Left lung (tissue), 10 donors: ENCODE data around the gene MRPL1. TPM values are rescaled to one million over a fixed set of nuclear protein-coding genes. Genes with fewer than 3 reads are reported as not detected.

Experiments used
- ATAC-seq: fragments of 200-7000 bp; cut with Tn5 transposase; one replicate; pipeline ENCODE4 v1.9.1; 2020; ENCODE audit warnings: moderate library complexity
- DNase-seq, 4 donors: peaks; one replicate each; pipeline ENCODE4 v3.0.0-alpha.2; 2013 to 2020
- H3K27ac ChIP-seq, 2 donors: fragments of 200-600 bp; sonication (generic) in 1 of 2; one replicate each; pipeline versions ENCODE4 v1.5.0 to v1.8.0; 2020 to 2021
- H3K27me3 ChIP-seq, 2 donors: fragments of 200-600 bp; sonication (generic) in 1 of 2; one replicate each; pipeline versions ENCODE4 v1.5.0 to v1.8.0; 2020 to 2021
- H3K36me3 ChIP-seq, 2 donors: fragments of 200-600 bp; sonication (generic) in 1 of 2; one replicate each; pipeline versions ENCODE4 v1.5.0 to v1.8.0; 2020 to 2021
- H3K4me1 ChIP-seq, 2 donors: fragments of 200-600 bp; one replicate each; pipeline ENCODE4 v1.8.0; 2021
- H3K4me3 ChIP-seq, 2 donors: fragments of 200-600 bp; sonication (generic) in 1 of 2; one replicate each; pipeline versions ENCODE4 v1.5.0 to v1.8.0; 2020 to 2021; ENCODE audit warnings: mild to moderate bottlenecking in 1 of 2
- H3K9me3 ChIP-seq, 2 donors: fragments of 200-600 bp; sonication (generic) in 1 of 2; one replicate each; pipeline versions ENCODE4 v1.5.0 to v1.8.0; 2020 to 2021
- intact Hi-C, 2 donors: fragments of 100-400 bp; cut with DNase I; formaldehyde crosslinking; loops; one replicate each; pipeline versions ENCODE4 v1.11.2 to v1.14.2; 2022
- polyA plus RNA-seq, 6 donors: library from polyadenylated mRNA; unstranded; fragments of 120-200 nt; gene quantifications; one replicate each; pipeline ENCODE4 v1.2.1, GENCODE V29; 2013; ENCODE audit not compliant: insufficient read length in 6 of 6
- total RNA-seq, 2 donors: library from RNA; stranded (reverse); fragmentation: NEBNext Ultra II Directional; extraction: Animal tissue kit (Norgen Biotek cat#: 25700); gene quantifications; one replicate each; pipeline ENCODE4 v1.2.1, GENCODE V29; 2021
- TF ChIP-seq, protein P1 (sequence below), 2 donors: fragments of 200-600 bp; sonication (generic) in 1 of 2; IDR thresholded peaks; one replicate each; pipeline versions ENCODE4 v1.5.0 to v1.8.0; 2021; ENCODE audit warnings: antibody characterized with exemption in 2 of 2
- donor health status: DM: no; HTN: yes; CAD: no.
- donor health status: DM: no; HTN: no; CAD: no.

MRPL1 gene
- total and polyA plus RNA-seq, 8 donors, result 19.2 to 55.6 (median 47.8) TPM

DNA sequence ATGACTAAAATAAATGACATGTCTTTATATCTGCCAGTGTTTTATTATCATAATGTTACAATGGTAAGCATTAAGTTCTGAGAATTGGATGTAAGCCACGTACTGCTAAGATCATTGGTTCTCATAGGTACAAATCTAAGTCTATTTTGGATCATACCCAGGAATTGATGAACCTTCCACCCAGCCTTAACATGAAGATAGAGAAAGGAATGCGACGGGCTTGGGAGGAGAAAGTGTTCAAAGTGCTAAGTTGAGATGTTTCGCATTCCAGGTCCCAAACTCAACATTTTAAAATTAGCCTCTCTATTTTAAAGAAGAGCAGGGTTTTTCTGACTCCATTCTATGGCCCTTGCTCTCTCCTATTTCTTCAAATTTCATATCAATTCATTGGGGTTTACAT is 139.6 kb downstream of the MRPL1 start:
- intact Hi-C loops, result no loop called here
- DNase-seq (no peak), ATAC-seq (no peak)
- Histone ChIP-seq H3K4me1 (no peaks in the 10 kb centered on the region), H3K27me3 (no peaks in the 10 kb centered on the region), H3K9me3 (no peaks in the 10 kb centered on the region), H3K4me3 (no peak overlapping the region), H3K36me3 (no peaks in the 10 kb centered on the region), H3K27ac (no peak overlapping the region)
- TF ChIP-seq, protein P1, sequence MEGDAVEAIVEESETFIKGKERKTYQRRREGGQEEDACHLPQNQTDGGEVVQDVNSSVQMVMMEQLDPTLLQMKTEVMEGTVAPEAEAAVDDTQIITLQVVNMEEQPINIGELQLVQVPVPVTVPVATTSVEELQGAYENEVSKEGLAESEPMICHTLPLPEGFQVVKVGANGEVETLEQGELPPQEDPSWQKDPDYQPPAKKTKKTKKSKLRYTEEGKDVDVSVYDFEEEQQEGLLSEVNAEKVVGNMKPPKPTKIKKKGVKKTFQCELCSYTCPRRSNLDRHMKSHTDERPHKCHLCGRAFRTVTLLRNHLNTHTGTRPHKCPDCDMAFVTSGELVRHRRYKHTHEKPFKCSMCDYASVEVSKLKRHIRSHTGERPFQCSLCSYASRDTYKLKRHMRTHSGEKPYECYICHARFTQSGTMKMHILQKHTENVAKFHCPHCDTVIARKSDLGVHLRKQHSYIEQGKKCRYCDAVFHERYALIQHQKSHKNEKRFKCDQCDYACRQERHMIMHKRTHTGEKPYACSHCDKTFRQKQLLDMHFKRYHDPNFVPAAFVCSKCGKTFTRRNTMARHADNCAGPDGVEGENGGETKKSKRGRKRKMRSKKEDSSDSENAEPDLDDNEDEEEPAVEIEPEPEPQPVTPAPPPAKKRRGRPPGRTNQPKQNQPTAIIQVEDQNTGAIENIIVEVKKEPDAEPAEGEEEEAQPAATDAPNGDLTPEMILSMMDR (IDR thresholded peaks at IDR 0.05), result no peak

Other genes with a start within 250 kb of the MRPL1 start
- gene CNOT6L, start 43.5 kb upstream of the MRPL1 start, total RNA-seq, result 10 to 100 TPM; 35.9 to 43.5 TPM
- gene CNOT6L, start 43.5 kb upstream of the MRPL1 start, polyA plus RNA-seq, result 10 to 100 TPM; 29.8 to 37.9 (median 32.4) TPM
- 10 to 100 TPM; 15.3 to 17.9 TPM for gene FRAS1, start 194.5 kb downstream of the MRPL1 start, total RNA-seq
- 10 to 100 TPM; 36.5 to 48.9 (median 43.4) TPM for gene FRAS1, start 194.5 kb downstream of the MRPL1 start, polyA plus RNA-seq